A549 (cell line): ENCODE results near the gene SMIM28.

Source experiments
- EHMT2 ChIP-seq: fragments of 200-600 bp; sonication (generic); IDR thresholded peaks from 2 replicates; pipeline ENCODE4 v1.6.1; 2016; ENCODE audit warnings: antibody characterized with exemption, low read depth, mild to moderate bottlenecking, moderate library complexity
- EP300 ChIP-seq, 2 experiments: fragments of >200 bp; sonication (Bioruptor Twin); formaldehyde crosslinking; IDR thresholded peaks; 2 replicates in 1 of 2; 3 replicates in 1 of 2; pipeline ENCODE4 v1.6.1; 2016 to 2017
- HOXB5 ChIP-seq: fragments of 250-450 bp; sonication (Bioruptor Pico); IDR thresholded peaks from 2 replicates; pipeline ENCODE4 v1.5.0; 2020; ENCODE audit warnings: mild to moderate bottlenecking, moderate library complexity
- POLR2A ChIP-seq: IDR thresholded peaks from 2 replicates; pipeline ENCODE4 v1.6.1; 2012; ENCODE audit warnings: mild to moderate bottlenecking, low read length
- RAD21 ChIP-seq, 2 experiments: fragments of >200 bp in 1 of 2; sonication (Bioruptor Twin) in 1 of 2; formaldehyde crosslinking in 1 of 2; IDR thresholded peaks in 1 of 2; conservative IDR thresholded peaks in 1 of 2; 2 replicates in 1 of 2; 3 replicates in 1 of 2; pipeline ENCODE4 v1.6.1; 2012 to 2018; ENCODE audit warnings: inconsistent platforms in 1 of 2
- RARB ChIP-seq: fragments of 250-450 bp; sonication (Bioruptor Pico); IDR thresholded peaks from 2 replicates; pipeline ENCODE4 v1.8.0; 2021; ENCODE audit warnings: mild to moderate bottlenecking, moderate library complexity
- TF ChIP-seq, protein P1 (sequence below): fragments of >200 bp; sonication (Bioruptor Twin); formaldehyde crosslinking; IDR thresholded peaks from 3 replicates; pipeline ENCODE4 v1.5.1; 2016
- TF ChIP-seq, protein P2 (sequence below): IDR thresholded peaks from 2 replicates; pipeline ENCODE4 v1.6.1; 2012

DNA sequence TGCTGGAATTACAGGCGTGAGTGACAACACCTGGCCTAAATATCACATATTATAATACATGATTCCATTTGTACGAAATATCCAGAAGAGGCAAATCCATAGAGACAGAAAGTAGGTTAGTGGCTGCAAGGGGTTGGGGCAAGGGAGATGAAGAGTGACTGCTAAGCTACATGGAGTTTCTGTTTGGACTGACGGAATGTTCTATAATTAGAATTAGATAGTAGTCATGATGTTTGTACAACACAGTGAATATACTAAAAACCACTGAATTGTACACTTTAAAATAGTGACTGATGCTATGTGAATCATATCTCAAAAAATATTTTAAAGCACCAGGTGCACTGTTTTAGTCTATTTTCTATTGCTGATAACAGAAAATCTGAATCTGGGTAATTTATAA is 22.6 kb downstream of the SMIM28 start:
- TF ChIP-seq POLR2A = no peak
- no peak for TF ChIP-seq HOXB5 (CRISPR knock-in tag)
- no peak for TF ChIP-seq RARB (CRISPR knock-in tag)
- TF ChIP-seq, protein P1, sequence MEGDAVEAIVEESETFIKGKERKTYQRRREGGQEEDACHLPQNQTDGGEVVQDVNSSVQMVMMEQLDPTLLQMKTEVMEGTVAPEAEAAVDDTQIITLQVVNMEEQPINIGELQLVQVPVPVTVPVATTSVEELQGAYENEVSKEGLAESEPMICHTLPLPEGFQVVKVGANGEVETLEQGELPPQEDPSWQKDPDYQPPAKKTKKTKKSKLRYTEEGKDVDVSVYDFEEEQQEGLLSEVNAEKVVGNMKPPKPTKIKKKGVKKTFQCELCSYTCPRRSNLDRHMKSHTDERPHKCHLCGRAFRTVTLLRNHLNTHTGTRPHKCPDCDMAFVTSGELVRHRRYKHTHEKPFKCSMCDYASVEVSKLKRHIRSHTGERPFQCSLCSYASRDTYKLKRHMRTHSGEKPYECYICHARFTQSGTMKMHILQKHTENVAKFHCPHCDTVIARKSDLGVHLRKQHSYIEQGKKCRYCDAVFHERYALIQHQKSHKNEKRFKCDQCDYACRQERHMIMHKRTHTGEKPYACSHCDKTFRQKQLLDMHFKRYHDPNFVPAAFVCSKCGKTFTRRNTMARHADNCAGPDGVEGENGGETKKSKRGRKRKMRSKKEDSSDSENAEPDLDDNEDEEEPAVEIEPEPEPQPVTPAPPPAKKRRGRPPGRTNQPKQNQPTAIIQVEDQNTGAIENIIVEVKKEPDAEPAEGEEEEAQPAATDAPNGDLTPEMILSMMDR = no peak
- TF ChIP-seq RAD21 (conservative IDR thresholded peaks at IDR 0.05 in 1 of 2, IDR thresholded peaks at IDR 0.05 in 1 of 2) = no peak
- TF ChIP-seq, protein P2, sequence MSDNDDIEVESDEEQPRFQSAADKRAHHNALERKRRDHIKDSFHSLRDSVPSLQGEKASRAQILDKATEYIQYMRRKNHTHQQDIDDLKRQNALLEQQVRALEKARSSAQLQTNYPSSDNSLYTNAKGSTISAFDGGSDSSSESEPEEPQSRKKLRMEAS = no peak
- TF ChIP-seq EP300 (IDR thresholded peaks at IDR 0.05) = no peak
- no peak for TF ChIP-seq EHMT2
